CD4-positive, alpha-beta T cell treated with Interleukin-6 for 4 hours (primary cell): ENCODE data around the gene MKS1.

Experiments used
- DNase-seq: peaks from one replicate; pipeline ENCODE4 v3.0.0-alpha.2; 2020; ENCODE audit warnings: mixed read lengths

The MKS1 gene

DNA sequence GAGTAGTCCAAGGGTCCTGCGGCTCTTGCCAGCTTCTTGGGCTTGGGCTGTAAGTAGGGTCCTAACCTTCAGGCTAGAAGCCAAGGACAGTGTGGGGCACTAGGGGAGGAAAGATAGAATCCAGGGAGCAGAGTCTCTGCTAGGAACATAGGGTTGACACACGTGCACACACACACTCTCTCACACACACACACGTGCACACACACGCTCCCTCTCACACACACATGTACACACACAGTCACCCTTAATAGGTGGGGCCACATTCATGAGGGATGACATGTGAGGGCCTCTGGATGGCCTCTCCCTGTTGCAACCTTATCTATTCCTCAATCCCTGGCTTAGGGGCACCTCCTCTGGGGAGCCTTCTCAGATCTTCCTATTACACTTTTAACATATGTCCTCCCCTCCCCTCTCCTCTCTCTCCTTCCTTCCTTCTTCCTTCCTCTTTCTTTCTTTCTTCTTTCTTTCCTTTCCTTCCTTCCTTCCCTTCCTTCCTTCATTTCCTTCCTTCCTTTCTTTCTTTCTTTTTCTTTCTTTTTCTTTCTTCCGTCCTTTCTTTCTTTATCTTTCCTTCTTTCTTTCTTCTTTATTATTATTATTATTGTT, 23.4 kb downstream of the MKS1 start:
- no peak for DNase-seq

DNA sequence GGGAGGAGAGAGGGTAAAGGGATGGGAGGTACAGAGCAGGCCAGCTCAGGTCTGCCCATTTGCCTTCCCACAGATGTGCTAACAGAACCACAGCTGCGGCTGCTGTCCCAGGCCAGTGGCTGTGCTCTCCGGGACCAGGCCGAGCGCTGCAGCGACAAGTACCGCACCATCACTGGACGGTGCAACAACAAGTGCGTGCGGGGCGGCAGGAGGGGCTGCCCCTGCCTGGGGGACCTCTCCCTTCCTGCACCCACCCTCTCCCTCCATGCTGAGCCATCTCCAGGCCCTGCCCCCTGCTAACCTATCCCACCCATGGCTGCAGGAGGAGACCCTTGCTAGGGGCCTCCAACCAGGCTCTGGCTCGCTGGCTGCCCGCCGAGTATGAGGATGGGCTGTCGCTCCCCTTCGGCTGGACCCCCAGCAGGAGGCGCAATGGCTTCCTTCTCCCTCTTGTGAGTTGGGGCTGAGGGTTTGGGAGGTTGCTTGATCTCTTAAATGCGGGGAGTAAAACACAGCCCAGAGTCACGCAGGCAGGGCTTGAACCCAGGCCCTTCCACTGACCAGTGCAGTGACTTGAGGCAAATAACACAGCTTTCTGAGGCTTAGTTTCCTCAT, 25.3 kb downstream of the MKS1 start:
- DNase-seq, result no peak

GRCh38 chr17:58192612-58193011, 26.4 kb downstream of the MKS1 start, which contains the start of gene EPX:
Gene EPX (plus strand): TSS chr17:58192726. CDS start chr17:58192847, 121 bp downstream.
- no peak for DNase-seq

GRCh38 chr17:58191241-58191896, 27.7 kb downstream of the MKS1 start:
- no peak for DNase-seq

DNA sequence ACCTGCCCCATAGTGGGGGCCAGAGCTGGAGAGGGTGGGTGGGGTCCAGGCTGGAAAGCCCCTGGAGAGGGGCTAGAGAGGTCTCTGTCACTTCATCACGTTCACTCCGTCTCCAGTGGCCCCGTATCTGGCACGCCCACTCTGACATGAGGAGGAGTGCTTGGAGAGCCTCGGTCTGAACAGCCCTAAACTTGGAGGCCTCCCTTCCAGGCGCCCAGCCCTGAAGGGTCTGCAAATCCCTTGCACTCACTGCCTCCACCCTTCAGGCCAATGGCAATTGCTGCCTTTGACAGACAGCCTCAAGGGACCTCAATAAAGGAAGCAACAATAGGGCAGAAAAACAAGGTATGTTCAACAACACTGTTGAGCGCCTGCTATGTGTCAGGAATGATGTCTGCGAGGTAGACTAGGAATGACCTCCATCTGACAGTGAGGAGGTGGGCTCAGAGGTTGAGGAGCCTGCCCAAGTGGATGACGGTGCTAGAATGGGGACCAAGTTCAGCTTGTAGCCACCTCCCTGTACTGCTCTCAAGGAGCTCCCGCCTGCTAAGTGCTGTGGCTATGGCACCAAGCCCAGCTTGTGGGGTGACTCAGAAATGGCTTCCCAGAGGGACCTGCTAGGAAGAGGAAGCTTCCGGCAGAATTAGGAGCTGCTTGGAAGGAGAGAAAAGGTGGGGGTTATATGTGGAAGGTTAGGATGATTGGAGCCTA, 29.5 kb downstream of the MKS1 start:
- no peak for DNase-seq

DNA sequence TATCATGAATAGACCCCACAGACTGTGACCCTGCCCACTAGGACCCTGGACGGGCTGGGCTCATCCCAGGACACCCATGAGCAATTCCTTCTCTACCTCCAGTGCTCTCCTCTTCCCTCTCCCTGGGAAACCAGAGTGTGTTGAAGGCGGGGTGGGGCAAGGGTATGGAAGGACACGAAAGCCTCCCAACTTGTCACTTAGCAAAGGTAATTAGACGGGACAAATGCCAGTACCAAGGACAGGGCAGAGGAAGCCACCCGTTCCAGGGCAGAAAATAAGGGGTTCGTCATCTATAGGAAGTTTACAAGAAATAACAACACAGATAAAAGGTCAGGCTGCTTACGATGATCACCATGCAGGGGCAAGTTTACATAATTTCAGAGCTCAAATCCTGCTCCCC, 31.4 kb downstream of the MKS1 start:
- DNase-seq, result no peak

DNA sequence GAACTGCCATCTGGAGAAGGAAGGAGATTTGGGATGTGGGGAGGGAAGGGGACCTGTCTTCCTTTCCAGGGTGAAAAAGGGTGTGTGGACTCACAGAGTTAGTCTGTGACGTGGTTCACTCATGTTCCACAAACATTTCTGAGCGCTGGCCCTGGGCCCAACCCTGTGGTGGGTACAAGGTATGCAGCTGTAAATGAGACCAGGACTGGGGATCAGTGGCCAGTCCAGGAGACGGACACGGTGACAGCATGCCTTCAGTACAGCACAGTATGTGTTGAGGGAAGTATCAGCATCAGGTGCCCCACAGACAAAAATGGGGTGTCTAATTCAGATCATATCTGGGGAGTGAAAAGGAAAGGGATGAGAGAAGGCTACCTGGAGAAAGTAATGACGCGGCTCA, 32.0 kb downstream of the MKS1 start:
- no peak for DNase-seq

DNA sequence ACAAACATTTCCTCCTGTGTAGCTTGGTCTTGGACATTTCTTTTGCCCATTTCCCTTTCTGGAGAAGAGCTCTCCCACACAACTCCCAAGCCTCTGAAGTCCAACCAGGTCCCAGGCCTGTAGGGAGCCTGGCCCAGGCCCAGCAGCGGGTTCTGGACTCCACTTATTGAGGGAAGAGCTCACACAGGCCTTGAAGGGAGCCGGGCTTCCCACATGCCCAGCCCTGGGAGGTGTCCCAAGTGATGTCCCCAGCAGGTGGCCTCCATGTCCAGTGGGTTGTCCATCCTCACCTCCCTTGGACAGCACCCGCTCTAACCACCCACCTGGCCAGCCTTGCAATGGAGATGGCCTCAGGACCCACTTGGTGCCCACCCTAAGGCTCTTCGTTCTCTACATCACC, 32.5 kb downstream of the MKS1 start:
- DNase-seq, result no peak

- no peak for DNase-seq
Measured at GRCh38 chr17:58184986-58185761, 33.9 kb downstream of the MKS1 start.

GRCh38 chr17:58184308-58184985, 34.6 kb downstream of the MKS1 start:
- no peak for DNase-seq

DNA sequence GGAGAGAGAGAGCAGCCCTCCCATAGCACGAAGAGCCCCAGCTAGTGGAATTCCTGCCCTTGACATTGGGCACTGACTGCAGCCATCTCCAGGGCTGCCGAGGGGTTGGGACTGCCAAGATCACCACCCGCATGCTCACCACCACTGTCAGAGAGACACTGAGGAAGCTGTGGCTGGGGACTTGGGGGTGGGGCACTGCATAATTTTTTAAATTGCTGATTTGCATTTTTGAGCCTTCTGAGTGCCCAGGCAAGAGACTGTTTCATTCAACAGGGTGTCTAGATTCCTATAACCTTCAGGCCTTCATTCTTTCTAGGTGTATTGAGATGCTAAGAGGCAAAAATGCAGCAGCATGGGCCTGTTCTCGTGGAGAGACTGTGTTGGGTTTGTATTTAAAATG, 35.5 kb downstream of the MKS1 start:
- no peak for DNase-seq

GRCh38 chr17:58181796-58182195, 37.3 kb downstream of the MKS1 start:
- no peak for DNase-seq

GRCh38 chr17:58176200-58176599, 42.9 kb downstream of the MKS1 start:
- DNase-seq, result no peak

DNA sequence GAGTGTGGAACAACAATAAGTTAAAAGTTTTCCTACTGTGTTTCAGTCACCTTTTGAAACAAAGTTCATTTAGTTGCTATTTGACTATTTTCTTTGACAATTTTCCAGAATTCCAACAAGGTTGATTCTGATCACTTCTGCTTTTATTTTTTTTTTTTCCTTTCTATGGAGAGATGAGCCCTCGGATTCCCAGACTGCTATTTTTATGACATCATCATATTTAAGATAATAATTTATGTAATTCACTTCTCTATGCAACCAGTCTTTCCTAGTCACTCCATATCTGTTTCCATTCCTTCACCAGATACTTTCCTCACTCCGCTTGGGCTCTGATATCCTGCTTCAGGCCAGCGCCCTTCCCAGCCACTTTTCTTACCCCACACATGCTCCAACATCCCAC, 44.2 kb downstream of the MKS1 start:
- DNase-seq, result no peak

- peak; percentile 63 for DNase-seq
Measured at GRCh38 chr17:58172369-58173071, 46.5 kb downstream of the MKS1 start.

DNA sequence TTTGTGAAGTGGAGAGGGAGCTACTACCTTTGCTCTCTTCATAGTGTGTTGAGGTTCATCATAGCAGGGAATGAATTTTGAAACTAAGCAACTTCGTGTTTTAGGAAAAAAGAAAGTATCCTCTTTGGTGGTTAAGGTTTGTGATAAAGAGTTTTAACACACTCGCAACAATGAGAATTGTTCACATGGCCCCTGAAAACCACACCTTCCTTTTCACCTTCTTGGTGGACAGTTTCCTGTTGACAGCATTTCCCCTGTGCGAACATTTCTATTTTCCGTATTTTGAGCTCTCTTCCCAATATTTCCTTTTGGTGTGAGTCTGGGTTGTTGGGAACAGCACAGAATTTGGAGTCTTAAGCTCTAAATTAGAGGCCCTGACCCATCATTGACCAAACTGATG, 48.4 kb downstream of the MKS1 start:
- no peak for DNase-seq

DNA sequence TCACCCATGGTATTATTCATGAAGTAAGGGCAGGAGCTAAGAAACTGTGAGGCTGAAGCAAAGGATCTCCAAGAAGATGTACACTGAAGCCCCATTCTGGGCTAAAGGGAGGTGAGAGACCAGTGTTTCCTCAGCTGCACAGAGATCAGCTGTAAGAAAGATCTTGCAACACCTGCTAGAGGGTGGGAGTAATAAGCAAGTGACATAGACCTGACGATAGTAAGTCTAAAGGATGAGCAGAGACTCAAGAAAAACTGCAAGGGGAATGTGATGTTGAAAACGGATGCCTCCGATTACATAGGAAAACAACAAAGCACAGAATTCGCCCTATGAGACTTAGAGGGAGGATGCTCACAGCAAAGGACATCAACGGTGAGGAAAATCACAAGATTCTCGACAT, 52.4 kb downstream of the MKS1 start, which contains the start of gene OR4D2:
TSS of gene OR4D2 (plus strand) at position 301 of the 400 bp plus-strand sequence. CDS start 2,674 bp downstream, outside the sequence.
- no peak for DNase-seq

- no peak for DNase-seq
Measured at GRCh38 chr17:58165981-58166380, 53.1 kb downstream of the MKS1 start.

- no peak for DNase-seq
Measured at GRCh38 chr17:58161566-58161965, 57.5 kb downstream of the MKS1 start.

GRCh38 chr17:58158181-58158580, 60.9 kb downstream of the MKS1 start:
- DNase-seq, result no peak
